ENCODE results near the gene MAPKAPK2. TPM values are rescaled to one million over a fixed set of nuclear protein-coding genes. Genes with fewer than 3 reads are reported as not detected.

MAPKAPK2 gene
- total RNA-seq, 2 experiments from 2014 or later: 53.5 to 57.8 TPM

- no peaks in the 10 kb centered on the region for H3K27me3 Mint-ChIP-seq
- H3K36me3 Mint-ChIP-seq: peaks cover 1% of the 10 kb centered on the region
- H3K9me3 Mint-ChIP-seq: no peaks in the 10 kb centered on the region
- no peak overlapping the region for H3K4me3 Mint-ChIP-seq
- peak overlapping the region; percentile 68 for H3K27ac Mint-ChIP-seq
- peak; percentile 60 for DNase-seq
- H3K4me1 Mint-ChIP-seq: peaks cover 47% of the 10 kb centered on the region
Observed at GRCh38 chr1:206725109-206725963, 40.6 kb downstream of the MAPKAPK2 start.

GRCh38 chr1:206727981-206728696 lies 43.4 kb downstream of the MAPKAPK2 start:
- H3K4me1 Mint-ChIP-seq: peaks cover 38% of the 10 kb centered on the region

GRCh38 chr1:206728697-206728987 lies 43.9 kb downstream of the MAPKAPK2 start:
- DNase-seq: no peak
- Mint-ChIP-seq H3K36me3 (peaks cover 5% of the 10 kb centered on the region), H3K4me3 (no peak overlapping the region), H3K4me1 (peaks cover 38% of the 10 kb centered on the region), H3K27me3 (no peaks in the 10 kb centered on the region), H3K27ac (no peak overlapping the region), H3K9me3 (no peaks in the 10 kb centered on the region)

More at GRCh38 chr1:206727981-206728696, 43.4 kb downstream of the MAPKAPK2 start:
- Mint-ChIP-seq H3K27ac (no peak overlapping the region), H3K9me3 (no peaks in the 10 kb centered on the region), H3K4me3 (no peak overlapping the region), H3K36me3 (peaks cover 4% of the 10 kb centered on the region), H3K27me3 (no peaks in the 10 kb centered on the region)
- no peak for DNase-seq

- DNase-seq: no peak
- Mint-ChIP-seq H3K4me1 (peaks cover 34% of the 10 kb centered on the region), H3K9me3 (no peaks in the 10 kb centered on the region), H3K27ac (no peak overlapping the region), H3K36me3 (peaks cover 5% of the 10 kb centered on the region), H3K4me3 (no peak overlapping the region), H3K27me3 (no peaks in the 10 kb centered on the region)
Observed at GRCh38 chr1:206729050-206729449, 44.3 kb downstream of the MAPKAPK2 start.

- Mint-ChIP-seq H3K4me1 (peaks cover 31% of the 10 kb centered on the region), H3K27me3 (no peaks in the 10 kb centered on the region), H3K27ac (no peak overlapping the region), H3K9me3 (no peaks in the 10 kb centered on the region), H3K4me3 (no peak overlapping the region), H3K36me3 (peaks cover 5% of the 10 kb centered on the region)
- DNase-seq: no peak
Observed at GRCh38 chr1:206729507-206729906, 44.8 kb downstream of the MAPKAPK2 start.

GRCh38 chr1:206732508-206732907 lies 47.8 kb downstream of the MAPKAPK2 start:
- Mint-ChIP-seq H3K4me1 (peaks cover 33% of the 10 kb centered on the region), H3K36me3 (peaks cover 11% of the 10 kb centered on the region), H3K27me3 (no peaks in the 10 kb centered on the region), H3K4me3 (no peak overlapping the region), H3K9me3 (no peaks in the 10 kb centered on the region), H3K27ac (peak overlapping the region; percentile 14)
- no peak for DNase-seq

GRCh38 chr1:206732992-206733391 lies 48.3 kb downstream of the MAPKAPK2 start:
- Mint-ChIP-seq H3K9me3 (no peaks in the 10 kb centered on the region), H3K27me3 (no peaks in the 10 kb centered on the region), H3K4me3 (no peak overlapping the region), H3K36me3 (peaks cover 11% of the 10 kb centered on the region), H3K27ac (peak overlapping the region; percentile 30), H3K4me1 (peaks cover 38% of the 10 kb centered on the region)
- no peak for DNase-seq

GRCh38 chr1:206734499-206735142 lies 49.9 kb downstream of the MAPKAPK2 start:
- no peaks in the 10 kb centered on the region for H3K27me3 Mint-ChIP-seq
- DNase-seq: peak; percentile 66

GRCh38 chr1:206735553-206736031 lies 50.9 kb downstream of the MAPKAPK2 start:
- Mint-ChIP-seq H3K9me3 (no peaks in the 10 kb centered on the region), H3K27me3 (no peaks in the 10 kb centered on the region), H3K4me3 (no peak overlapping the region), H3K36me3 (peaks cover 10% of the 10 kb centered on the region), H3K4me1 (peaks cover 59% of the 10 kb centered on the region), H3K27ac (no peak overlapping the region)
- no peak for DNase-seq

More at GRCh38 chr1:206734499-206735142, 49.9 kb downstream of the MAPKAPK2 start:
- Mint-ChIP-seq H3K27ac (no peak overlapping the region), H3K4me1 (peaks cover 50% of the 10 kb centered on the region), H3K36me3 (peaks cover 10% of the 10 kb centered on the region), H3K4me3 (no peak overlapping the region), H3K9me3 (no peaks in the 10 kb centered on the region)

GRCh38 chr1:206736878-206737728 lies 52.4 kb downstream of the MAPKAPK2 start:
- DNase-seq: no peak
- Mint-ChIP-seq H3K36me3 (peaks cover 10% of the 10 kb centered on the region), H3K4me3 (peak overlapping the region; percentile 35), H3K9me3 (no peaks in the 10 kb centered on the region), H3K27me3 (no peaks in the 10 kb centered on the region), H3K4me1 (peaks cover 74% of the 10 kb centered on the region), H3K27ac (peak overlapping the region; percentile 57)

GRCh38 chr1:206737729-206738201 lies 53.1 kb downstream of the MAPKAPK2 start:
- Mint-ChIP-seq H3K9me3 (no peaks in the 10 kb centered on the region), H3K4me3 (no peak overlapping the region), H3K4me1 (peaks cover 79% of the 10 kb centered on the region), H3K27me3 (no peaks in the 10 kb centered on the region), H3K27ac (peak overlapping the region; percentile 57), H3K36me3 (peaks cover 10% of the 10 kb centered on the region)
- no peak for DNase-seq

GRCh38 chr1:206738370-206739366 lies 54.0 kb downstream of the MAPKAPK2 start:
- no peak for DNase-seq
- H3K4me3 Mint-ChIP-seq: peak overlapping the region; percentile 51

GRCh38 chr1:206739411-206740076 lies 54.8 kb downstream of the MAPKAPK2 start:
- Mint-ChIP-seq H3K27ac (peak overlapping the region; percentile 87), H3K4me1 (peaks cover 89% of the 10 kb centered on the region), H3K4me3 (peak overlapping the region; percentile 27), H3K27me3 (no peaks in the 10 kb centered on the region), H3K9me3 (no peaks in the 10 kb centered on the region), H3K36me3 (peaks cover 6% of the 10 kb centered on the region)
- peak; percentile 51 for DNase-seq

More at GRCh38 chr1:206738370-206739366, 54.0 kb downstream of the MAPKAPK2 start:
- Mint-ChIP-seq H3K36me3 (peaks cover 6% of the 10 kb centered on the region), H3K4me1 (peaks cover 84% of the 10 kb centered on the region), H3K27me3 (no peaks in the 10 kb centered on the region), H3K9me3 (no peaks in the 10 kb centered on the region), H3K27ac (peak overlapping the region; percentile 87)
